Measurements from ENCODE around the gene GCC1.

- TF ChIP-seq CTCF (conservative IDR thresholded peaks at IDR 0.05; ENCODE audit: low read length), result no peak
- no peak for TF ChIP-seq EZH2phosphoT487 (IDR thresholded peaks at IDR 0.05; ENCODE audit: borderline replicate concordance, low read depth, low read length)
Measured at GRCh38 chr7:127600885-127601284, 15.5 kb upstream of the GCC1 start.

All from OCI-LY7 (cell line).